Measurements from ENCODE around the gene SHD.

Gene SHD

DNA sequence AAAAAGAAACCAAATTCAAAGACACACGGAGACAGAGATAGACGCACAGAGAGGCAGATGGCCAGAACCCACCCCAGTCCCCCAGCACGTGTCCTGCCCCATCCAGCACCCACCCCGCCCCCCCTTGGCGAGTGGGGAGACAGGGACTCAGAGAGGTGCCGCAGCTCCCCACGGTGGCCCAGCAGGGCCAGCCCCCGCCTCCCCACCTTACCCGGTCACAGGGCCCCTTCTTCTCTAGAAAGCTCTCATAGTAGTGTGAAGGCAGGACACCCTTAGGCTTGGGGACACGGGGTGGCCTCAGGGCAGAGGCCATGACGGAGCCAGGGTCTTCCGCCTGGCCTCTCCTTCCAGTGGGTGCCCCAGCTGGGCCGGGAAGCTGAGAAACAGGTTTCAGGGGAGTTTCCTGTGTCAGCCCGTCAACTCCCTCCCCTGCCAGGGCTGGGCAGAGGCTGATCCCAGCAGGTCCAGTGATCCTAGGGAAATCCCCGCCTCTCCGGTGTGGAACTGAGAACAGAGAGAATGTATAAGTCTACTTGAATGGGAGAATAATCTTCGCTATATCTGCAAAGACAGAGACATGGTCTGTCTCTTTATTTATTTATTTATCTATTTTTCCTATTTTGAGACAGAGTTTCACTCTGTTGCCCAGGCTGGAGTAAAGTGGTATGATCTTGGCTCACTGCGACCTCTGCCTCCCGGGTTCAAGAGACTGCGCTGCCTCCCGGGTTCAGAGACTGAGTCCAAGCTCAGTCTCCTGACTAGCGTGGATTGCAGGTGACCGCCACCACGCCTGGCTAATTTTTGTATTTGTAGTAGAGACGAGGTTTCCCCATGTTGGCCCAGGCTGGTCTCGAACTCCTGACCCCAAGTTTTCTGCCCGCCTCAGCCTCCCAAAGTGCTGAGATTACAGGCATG, 59.6 kb downstream of the SHD start, which contains the start of gene STAP2:
Gene STAP2, minus strand, starts transcription at position 387 of the 915 bp plus-strand sequence. Its CDS starts 74 bp downstream, at position 313.
- no peak for DNase-seq (ENCODE audit: low spot score)
- in situ Hi-C loops (cut with MboI; ENCODE audit: low pct_unique_long_range_greater_than_20kb, low sequenced_read_pairs, unreplicated experiment): no loop called here
- TF ChIP-seq, protein P1, sequence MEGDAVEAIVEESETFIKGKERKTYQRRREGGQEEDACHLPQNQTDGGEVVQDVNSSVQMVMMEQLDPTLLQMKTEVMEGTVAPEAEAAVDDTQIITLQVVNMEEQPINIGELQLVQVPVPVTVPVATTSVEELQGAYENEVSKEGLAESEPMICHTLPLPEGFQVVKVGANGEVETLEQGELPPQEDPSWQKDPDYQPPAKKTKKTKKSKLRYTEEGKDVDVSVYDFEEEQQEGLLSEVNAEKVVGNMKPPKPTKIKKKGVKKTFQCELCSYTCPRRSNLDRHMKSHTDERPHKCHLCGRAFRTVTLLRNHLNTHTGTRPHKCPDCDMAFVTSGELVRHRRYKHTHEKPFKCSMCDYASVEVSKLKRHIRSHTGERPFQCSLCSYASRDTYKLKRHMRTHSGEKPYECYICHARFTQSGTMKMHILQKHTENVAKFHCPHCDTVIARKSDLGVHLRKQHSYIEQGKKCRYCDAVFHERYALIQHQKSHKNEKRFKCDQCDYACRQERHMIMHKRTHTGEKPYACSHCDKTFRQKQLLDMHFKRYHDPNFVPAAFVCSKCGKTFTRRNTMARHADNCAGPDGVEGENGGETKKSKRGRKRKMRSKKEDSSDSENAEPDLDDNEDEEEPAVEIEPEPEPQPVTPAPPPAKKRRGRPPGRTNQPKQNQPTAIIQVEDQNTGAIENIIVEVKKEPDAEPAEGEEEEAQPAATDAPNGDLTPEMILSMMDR (IDR thresholded peaks at IDR 0.05; ENCODE audit: extremely low read depth, insufficient read depth, missing control alignments): no peak

All from GM13977 (cell line).